ENCODE measurements around the gene SMYD2. TPM values are rescaled to one million over a fixed set of nuclear protein-coding genes. Genes with fewer than 3 reads are reported as not detected.

Gene SMYD2
- total and polyA plus RNA-seq, 2 donors (not counting 3 experiments of a cell fraction or from before 2014, with no cell fraction given), result 8.0 to 20.9 TPM

DNA sequence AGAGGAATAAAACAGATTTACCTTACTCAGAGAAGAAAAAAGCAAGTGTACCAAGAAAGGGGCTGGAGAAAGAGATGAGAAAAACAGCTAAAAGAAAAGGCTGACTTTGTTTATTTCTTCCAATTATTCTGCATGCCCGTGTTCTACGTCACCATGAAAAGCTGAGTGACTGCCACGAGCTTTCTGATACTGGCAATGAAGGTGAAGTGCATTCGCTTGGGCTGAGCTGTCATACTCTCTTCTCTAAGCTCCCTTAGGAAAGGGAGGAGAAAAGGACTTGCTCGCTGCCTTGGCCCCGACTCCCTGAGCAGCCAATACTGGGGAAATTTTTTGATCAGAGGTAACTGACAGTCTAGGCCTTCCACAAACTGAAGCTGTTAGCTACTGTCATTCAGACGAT, 105.4 kb downstream of the SMYD2 start:
- Histone ChIP-seq H4K20me1 (replicated peaks; ENCODE audit: control insufficient read depth, extremely low read depth, insufficient read depth, low read length) (no peaks in the 10 kb centered on the region), H3K4me3 (replicated peaks in 1 of 3; ENCODE audit: insufficient read depth in 1 of 3, low read depth in 1 of 3, low read length in 3 of 3) (no peak overlapping the region), H3K27ac (ENCODE audit: insufficient read depth, low read depth, low read length) (no peak overlapping the region), H3K79me2 (ENCODE audit: control insufficient read depth, insufficient read depth, low read length) (peaks cover 4% of the 10 kb centered on the region), H3K4me2 (ENCODE audit: insufficient read depth, low read length) (no peak overlapping the region), H3K9me1 (replicated peaks; ENCODE audit: control insufficient read depth, extremely low read depth, insufficient read depth, low read length) (no peaks in the 10 kb centered on the region), H2AFZ (ENCODE audit: low read depth, low read length) (no peak overlapping the region), H3K27me3 (ENCODE audit: control insufficient read depth in 2 of 2, insufficient read depth in 2 of 2, low read length in 2 of 2) (no peaks in the 10 kb centered on the region), H3K36me3 (ENCODE audit: control insufficient read depth in 2 of 2, extremely low read depth in 1 of 2, insufficient read depth in 2 of 2, low read length in 2 of 2) (peaks cover 24 to 29% of the 10 kb centered on the region in 2 experiments), H3K4me1 (ENCODE audit: control insufficient read depth, extremely low read depth, insufficient read depth, low read length) (no peaks in the 10 kb centered on the region), H3K9ac (replicated peaks; ENCODE audit: extremely low read depth, insufficient read depth, low read length) (no peak overlapping the region), H3K9me3 (replicated peaks; ENCODE audit: control insufficient read depth, insufficient read depth, low read length) (no peaks in the 10 kb centered on the region)
- intact Hi-C loops (cut with micrococcal nuclease) (no loop called here), dilution Hi-C loops (cut with MboI; ENCODE audit: extremely low pct_ligation_motif_present, low sequenced_read_pairs) (no loop called here)
- POLR2A ChIA-PET, result interaction anchor here (0.7 kb wide), 1 partner anchor 194 kb away, joined by 3 read pairs; no protein-coding TSS in a partner anchor
- no TSS peak for BruUV-seq (replicated peaks)
- DNase-seq (ENCODE audit: low read depth, low spot score), result no peak
- no peak for TF ChIP-seq POLR2AphosphoS5 (IDR thresholded peaks at IDR 0.05; ENCODE audit: insufficient read depth, low read depth, low read length)
- no peak for TF ChIP-seq EZH2 (IDR thresholded peaks at IDR 0.05; ENCODE audit: borderline replicate concordance, low read depth, low read length, severe bottlenecking)
- no peak for TF ChIP-seq FOS (IDR thresholded peaks at IDR 0.05; ENCODE audit: borderline replicate concordance, insufficient read depth, low read length)
- TF ChIP-seq, protein P1, sequence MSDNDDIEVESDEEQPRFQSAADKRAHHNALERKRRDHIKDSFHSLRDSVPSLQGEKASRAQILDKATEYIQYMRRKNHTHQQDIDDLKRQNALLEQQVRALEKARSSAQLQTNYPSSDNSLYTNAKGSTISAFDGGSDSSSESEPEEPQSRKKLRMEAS (IDR thresholded peaks at IDR 0.05; ENCODE audit: insufficient read depth, insufficient read length), result no peak
- FAIRE-seq, result no peak
- CTCF ChIA-PET, result interaction anchor here (0.7 to 5.4 kb wide), 4 partner anchors 9 to 198 kb away, joined by 3 to 124 read pairs (median 4); no protein-coding TSS in a partner anchor
